Activated CD8-positive, alpha-beta memory T cell treated with anti-CD3 and anti-CD28 coated beads for 48 hours (primary cell): ENCODE measurements around the gene CDC42EP2.
"Not testable (repeated sequence)": the region's sequence is repeated elsewhere in the genome, so short reads cannot be mapped to it uniquely, and the experiment has no call there.

Experiments used
- DNase-seq, 3 experiments: peaks; one replicate each; pipeline ENCODE4 v3.0.0-alpha.2; 2020; ENCODE audit warnings: low read depth in 2 of 3, low spot score in 2 of 3

Gene CDC42EP2

DNA sequence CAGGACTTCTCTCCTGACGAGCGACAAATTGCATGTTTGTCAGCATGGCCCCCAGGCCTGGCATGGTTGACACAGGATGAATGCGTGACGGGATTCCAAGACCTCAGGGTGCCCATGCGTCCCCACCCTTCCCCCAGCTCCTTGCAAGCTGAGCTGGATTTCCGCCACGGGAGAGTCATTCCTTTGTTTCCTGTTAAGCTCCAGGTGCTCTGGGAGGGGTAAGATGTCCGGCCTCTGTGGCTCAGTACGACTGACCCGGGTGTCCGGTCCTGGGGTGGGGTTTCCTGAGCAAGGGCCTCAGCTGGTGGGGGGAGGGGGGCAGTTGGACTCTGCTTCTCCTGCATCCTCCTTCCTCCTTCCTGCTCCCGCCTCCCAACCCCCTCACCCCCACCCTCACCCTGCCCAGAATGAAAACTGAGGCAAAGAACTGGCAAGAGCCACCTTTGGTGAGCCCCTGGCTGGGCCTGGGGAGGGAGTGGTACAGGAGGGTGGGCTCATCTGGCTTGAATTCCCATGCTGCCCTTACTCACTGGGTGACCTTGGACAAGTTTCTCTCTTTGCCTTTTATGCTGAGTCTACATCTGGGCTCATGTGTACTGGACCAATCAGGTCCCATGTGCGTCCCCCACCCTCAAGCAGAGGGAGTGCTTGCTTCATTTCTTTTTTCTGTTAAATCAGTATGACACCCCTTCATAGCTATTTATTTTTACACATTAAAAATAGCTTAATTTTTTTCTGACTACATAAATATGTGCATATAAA, 2.5 kb downstream of the CDC42EP2 start:
- DNase-seq: no peak

DNA sequence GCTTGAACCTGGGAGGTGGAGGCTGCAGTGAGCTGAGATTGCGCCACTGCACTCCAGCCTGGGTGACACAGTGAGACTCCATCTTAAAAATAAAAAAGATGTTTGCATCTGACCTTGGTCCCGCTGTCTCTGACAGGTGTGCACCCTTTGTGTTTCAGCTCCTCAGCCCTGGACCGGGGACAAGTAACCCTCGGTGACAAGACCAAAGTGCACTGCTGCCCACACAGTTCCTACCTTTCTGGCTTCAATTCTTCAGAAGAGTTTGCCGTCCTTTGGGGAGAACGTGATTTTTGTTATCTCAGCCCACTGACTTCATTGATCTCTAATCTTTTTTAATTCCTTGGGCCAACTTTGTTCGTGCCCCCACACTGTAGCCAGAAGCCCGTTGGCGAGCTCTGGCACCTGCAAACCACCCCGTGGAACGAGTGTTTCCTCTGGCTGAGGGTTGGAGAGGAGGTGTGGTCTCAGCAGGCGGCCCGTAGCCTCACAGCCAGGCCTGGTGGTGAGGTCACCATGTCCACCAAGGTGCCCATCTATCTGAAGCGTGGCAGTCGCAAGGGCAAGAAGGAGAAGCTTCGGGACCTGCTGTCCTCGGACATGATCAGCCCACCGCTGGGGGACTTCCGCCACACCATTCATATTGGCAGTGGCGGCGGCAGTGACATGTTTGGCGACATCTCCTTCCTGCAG, 5.9 kb downstream of the CDC42EP2 start:
- DNase-seq: no peak

- DNase-seq: no peak
These were observed 6.4 kb downstream of the CDC42EP2 start for GRCh38 chr11:65321076-65321475.

GRCh38 chr11:65321828-65322485, 7.3 kb downstream of the CDC42EP2 start:
- no peak for DNase-seq

GRCh38 chr11:65323813-65324212, 9.1 kb downstream of the CDC42EP2 start:
- DNase-seq: no peak

DNA sequence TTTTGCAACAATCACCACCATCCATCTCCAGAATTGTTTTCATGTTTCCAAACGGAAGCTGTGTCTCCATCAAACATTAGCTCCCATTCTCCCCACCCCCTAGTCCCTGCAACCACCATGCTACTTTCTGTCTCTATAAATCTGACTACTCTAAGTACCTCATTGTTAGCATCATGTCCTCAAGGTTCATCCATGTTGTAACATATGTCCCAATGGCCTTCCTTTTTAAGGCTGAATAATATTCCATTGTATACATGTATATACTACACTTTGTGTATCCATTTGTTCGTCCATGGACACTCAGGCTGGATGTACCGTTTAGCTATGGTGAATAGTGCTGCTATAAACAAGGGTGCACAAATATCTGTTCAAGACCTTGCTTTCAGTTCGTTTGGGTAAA, 10.8 kb downstream of the CDC42EP2 start:
- no peak for DNase-seq

DNA sequence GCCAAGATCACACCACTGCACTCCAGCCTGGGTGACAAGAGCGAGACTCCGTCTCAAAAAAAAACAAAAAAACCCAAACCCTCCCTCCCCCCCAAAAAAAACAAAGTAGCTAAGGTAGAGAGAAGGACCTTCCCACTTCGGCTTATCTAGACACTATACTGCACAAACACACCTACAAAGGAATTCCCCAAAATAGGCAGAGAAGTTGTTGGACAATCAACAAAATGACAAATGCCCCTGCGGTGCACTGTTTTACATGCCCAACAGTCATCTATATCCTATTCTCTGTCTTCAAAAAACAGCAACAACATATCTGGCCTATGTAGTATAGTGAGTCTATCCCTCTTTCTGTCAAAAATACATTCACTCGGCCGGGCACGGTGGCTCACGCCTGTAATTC, 12.4 kb downstream of the CDC42EP2 start:
- no peak for DNase-seq

DNA sequence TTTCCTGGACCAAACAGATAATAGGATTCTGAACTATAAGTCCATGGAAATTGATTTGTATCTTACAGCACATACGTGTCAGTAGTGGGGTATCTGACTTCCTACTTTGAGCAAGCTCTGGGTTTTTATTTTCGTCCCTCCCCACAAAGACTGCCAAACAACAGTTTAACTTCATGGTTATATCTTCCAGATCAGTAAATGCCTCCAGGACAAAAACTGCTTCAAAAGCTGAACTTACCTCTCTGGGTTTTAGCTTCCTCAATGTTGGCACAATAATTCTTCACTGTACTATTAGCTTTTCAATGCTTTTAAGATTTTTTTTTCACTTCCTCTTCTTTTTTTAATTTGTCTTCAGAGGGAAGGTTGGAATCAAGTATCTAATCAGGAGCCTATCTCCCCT, 14.8 kb downstream of the CDC42EP2 start:
- DNase-seq: no peak

GRCh38 chr11:65329944-65330403, 15.3 kb downstream of the CDC42EP2 start:
- DNase-seq: peak in 2 of 3 experiments; percentile 65 to 89

DNA sequence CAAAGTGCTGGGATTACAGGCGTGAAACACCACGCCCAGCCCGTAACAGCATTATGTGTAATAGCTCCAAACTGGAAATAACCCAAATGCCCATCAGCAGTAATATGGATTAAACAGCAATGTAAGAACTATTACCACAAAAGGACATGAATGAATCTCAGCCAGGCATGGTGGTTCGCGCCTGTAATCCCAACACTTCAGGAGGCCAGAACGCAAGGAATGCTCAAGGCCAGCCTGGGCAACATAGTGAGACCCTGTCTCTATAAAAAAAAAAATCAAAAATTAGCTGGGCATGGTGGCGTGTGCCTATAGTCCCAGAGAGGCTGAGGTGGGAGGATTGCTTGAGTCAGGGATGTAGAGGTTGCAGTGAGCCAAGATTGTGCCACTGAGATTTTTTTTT, 15.9 kb downstream of the CDC42EP2 start:
- DNase-seq: no peak

DNA sequence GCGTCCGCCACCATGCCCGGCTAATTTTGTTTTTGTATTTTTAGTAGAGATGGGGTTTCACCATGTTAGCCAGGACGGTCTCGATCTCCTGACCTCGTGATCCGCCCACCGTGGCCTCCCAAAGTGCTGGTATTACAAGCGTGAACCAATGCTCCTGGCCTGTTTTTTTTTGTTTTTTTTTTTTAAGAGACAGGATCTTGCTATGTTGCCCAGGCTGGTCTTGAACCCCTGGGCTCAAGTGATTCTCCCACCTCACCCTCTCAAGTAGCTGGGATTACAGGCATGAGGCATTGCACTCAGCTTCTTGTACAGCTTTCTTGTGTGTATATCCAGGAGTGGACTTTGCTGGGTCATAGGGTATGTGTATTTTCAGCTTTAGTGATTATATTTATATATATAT, 17.9 kb downstream of the CDC42EP2 start:
- not testable (repeated sequence) for DNase-seq

- no peak for DNase-seq
These were observed 20.1 kb downstream of the CDC42EP2 start for GRCh38 chr11:65334696-65335295.

DNA sequence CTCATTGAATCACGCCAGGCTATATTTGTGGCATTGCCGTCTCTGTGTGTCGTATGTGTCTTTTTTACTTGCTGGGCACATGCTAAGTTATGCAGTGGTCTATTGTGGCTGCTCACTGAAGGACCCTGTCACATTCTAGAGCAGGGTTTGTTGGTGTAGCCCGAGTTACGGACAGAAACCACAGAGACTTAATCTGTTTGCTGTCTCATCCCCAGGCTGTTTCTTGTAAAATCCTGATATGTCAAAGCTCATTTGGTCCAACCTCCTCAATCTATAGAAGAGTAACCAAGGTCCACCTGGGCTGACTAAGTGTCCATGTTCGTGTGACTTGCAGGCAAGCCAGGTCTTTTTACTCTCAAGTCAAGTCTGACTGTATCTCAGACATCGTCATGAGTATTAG, 24.0 kb downstream of the CDC42EP2 start:
- no peak for DNase-seq

DNA sequence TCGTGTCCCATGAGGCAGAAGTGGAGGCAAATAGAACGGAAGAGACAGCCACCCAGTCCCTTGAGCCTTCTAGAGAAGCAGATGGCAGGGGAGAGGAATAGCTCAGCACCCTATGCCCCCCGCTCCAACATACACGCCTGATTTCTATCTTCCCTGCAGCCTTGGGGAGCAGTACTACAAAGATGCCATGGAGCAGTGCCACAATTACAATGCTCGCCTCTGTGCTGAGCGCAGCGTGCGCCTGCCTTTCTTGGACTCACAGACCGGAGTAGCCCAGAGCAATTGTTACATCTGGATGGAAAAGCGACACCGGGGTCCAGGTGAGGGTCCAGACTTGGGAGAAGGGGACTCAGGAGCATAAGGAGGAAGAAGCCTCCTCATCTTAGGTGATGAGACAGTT, 25.6 kb downstream of the CDC42EP2 start:
- no peak for DNase-seq

GRCh38 chr11:65341856-65342255, 27.2 kb downstream of the CDC42EP2 start:
- no peak for DNase-seq

DNA sequence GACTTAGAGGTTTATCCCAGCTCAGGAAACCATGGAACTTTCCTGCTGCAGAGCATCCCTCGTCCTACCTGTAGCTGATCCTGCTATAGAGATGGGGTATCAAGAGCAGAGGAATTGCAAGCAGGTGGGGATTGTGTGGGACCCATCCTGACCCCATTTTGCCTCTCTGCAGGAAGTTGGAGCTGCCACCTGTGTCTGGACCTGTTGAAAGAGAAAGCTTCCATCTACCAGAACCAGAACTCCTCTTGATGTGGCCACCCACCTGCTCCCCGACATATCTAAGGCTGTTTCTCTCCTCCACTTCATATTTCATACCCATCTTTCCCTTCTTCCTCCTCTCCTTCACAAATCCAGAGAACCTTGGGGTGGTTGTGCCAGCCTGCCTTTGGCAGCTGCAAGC, 36.8 kb downstream of the CDC42EP2 start:
- DNase-seq: no peak

- DNase-seq: no peak
These were observed 38.1 kb downstream of the CDC42EP2 start for GRCh38 chr11:65352783-65353182.

DNA sequence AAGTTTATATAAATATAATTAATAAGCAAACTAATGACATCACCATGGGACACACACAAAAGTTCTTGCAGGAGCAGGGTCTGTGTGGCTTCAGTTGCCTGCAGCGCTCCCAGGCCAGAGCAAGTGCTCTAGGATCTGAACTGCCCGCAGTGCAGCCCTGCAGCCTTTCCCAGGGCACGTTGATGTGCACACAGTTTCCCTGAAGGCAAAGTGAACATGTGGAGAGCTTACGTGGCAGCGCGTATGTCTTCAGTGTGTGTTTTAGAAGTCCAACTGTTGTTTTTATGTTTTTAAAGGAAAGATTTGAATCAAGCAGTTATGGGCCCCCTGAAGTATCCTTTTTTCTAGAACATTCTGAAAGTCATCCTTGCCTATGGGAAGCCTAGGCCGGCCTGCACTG, 38.7 kb downstream of the CDC42EP2 start:
- no peak for DNase-seq

DNA sequence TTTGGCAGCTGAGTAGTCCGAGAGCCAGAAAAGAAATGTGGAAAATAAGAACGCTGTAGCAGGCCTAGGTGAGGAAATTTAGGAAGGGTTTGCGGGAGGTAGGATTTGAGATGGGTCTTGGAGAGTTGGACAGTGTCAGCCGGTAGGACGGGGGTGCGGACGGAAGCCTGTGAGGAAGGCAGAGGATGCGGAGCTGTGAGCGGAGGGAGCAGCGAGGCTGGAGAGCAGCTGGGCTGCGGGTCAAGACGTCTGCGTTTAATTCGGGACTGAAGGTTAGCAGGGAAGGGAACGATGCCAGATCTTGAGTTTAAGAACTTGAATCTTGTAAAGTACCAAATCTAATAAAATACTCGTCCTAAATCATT, 39.2 kb downstream of the CDC42EP2 start:
- no peak for DNase-seq

GRCh38 chr11:65354265-65355012, 39.8 kb downstream of the CDC42EP2 start, which contains the start of gene TIGD3:
Gene TIGD3 (plus strand): TSS chr11:65354751. CDS start chr11:65355809, 1,058 bp downstream.
- DNase-seq: peak; percentile 92 to 97 (median 96)
